Fibroblast of skin of back (primary cell): ENCODE results near the gene FBRSL1.

Source experiments
- DNase-seq: peaks from one replicate; pipeline ENCODE4 v3.0.0-alpha.2; 2013

FBRSL1 gene

DNA sequence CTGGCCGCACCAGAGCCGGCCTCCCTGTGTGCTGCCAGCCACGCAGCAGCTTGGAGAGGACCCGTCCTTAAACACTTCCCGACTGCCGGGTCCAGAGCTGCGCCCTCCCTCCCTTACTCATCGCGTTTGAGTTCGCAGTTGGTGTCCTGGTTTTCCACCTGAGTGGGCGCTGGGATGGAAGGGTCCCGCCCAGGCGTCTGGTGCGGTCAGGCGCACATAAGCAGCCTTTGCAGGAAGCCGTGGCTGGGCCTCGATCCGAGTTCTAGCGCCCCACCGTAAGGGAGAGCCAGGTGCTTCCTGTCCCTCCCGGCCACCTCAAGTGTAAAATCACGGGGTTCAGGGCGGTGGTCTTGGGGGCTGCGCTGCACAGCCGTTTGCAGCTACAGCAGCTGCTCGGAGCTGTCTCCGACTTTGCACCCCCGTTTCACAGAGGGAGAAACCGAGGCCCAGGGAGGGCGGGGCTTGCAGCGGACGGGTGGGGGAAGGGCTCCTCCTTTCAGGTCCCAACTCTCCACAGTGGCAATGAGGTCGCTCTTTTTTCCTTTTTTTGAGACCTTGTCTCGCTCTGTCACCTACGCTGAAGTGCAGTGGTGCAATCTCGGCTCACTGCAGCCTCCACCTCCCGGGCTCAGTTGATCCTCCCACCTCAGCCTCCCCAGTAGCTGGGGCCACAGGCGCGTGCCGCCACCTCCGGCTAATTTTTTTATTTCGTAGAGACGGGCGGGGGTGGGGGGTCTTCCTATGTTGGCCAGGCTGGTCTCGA is 69.1 kb downstream of the FBRSL1 start:
- no peak for DNase-seq

DNA sequence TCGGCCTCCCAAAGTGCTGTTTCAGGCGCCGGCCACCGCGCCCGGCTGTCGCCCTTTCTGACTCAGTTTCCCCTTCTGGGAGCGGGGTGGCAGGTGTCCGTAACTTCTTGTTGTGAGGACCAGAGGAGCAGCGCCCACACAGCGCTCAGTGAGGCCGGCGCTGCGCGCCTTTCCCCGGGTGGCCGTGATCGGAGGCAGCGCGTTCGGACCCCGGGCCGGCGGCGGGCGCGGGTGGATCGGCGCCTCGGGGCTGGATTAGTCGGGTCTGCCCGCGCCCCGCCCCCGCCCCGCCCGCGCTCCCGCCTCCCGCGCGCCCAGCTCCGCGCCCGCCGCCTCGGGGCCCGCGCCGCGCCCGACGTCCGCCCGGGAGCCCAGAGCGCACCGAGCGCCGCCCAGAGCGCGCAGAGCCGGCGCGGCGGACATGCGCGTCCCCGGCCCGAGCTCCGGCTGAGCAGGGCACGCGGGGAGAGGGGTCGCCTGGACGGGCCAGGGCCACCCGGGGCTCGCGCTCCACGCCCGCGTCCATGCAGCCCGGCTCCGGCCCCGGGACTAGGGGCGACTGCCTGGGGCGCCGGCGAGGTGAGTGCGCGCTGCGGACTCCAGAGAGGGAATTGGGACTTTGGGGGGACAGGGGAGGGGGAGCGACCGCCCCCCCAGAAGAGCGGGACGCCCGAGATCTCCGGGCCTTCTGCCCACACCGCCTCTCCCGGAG is 69.9 kb downstream of the FBRSL1 start:
- DNase-seq: peak; percentile 57

DNA sequence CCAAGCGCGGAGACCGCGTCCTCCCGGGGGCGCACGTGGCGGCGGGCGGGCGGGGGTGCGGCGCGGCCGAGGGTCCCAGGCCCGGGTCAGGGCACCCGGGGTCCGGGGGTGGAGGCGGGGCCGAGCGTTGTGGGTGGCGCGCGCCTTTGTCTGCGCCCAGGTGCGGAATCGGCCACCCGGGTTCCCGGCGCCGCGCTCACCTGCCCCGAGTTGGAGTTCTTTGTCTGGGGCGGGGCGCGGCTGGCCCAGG is 70.3 kb downstream of the FBRSL1 start:
- DNase-seq: no peak

DNA sequence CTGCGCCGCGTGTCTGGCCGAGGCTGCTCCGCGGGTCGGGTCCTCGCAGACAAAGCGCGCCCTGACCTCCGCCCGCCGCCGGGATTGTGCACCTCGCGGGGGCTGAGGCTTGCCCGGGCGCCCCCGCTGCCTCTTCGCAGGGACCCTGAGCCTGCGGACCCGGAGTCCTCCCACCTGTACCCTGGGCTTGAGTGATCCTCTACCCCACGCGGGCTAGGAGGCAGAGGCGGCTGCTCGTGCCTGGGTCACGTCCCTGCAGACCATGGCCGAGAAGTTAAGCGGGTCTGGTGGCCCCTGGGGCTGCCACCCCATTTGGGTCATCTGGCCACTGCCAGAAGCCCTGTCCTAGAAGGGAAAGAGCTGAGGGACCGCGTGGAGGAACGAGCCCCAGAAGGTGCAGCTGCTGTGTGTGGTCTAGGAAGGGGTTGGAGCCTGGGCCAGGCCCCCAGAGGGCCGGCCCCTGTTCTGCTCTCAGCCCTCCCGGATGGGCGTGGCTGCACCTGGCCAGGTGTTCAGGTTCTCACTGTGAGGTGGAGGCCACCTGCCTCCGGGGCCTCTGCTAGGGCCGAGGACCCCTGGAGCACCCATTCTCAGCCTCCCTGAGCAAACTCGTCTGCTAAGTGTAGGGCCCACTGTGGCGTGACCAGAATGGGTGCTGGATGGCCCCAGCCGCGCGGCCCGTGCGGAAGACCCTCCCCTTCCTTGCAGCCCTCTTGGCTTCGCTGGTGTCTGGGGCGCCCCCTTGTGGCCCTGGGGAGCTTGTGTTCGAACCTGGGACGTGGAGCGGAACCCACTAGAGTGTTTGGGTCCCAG is 70.9 kb downstream of the FBRSL1 start:
- peak; percentile 61 for DNase-seq
